ENCODE results near the gene ACACB.

Gene ACACB

DNA sequence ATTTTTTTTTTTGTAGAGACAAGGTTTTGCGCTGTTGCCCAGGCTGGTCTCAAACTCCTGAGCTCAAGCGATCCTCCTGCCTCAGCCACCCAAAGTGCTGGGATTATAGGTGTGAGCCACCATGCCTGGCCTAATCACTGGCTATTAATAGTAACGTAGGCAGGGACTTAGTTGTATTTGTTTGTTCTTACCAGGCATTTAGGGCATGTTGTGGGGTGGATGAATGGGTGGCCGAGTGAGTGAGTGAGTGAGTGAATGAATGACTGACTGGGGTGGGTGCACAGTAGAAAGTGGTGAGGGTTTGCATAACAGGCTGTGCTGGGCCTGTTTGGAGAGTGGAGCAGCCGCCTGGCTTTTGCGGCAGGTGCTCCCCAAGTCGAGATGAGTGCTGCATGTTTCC is 105.7 kb downstream of the ACACB start:
- no peak for DNase-seq

DNA sequence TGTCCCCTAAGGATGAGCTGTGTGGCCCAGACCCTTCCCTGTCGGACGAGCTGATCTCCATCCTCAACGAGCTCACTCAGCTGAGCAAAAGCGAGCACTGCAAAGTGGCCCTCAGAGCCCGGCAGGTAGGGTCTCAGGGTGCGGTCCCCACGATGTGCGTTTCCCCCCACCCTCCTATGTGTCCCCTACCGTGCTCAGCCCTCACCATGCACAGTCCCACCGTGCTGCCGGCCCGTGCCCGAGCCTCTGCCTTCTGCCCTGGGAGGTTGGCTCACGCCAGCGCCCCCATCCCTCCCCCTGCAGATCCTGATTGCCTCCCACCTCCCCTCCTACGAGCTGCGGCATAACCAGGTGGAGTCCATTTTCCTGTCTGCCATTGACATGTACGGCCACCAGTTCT is 106.1 kb downstream of the ACACB start:
- DNase-seq, result no peak

DNA sequence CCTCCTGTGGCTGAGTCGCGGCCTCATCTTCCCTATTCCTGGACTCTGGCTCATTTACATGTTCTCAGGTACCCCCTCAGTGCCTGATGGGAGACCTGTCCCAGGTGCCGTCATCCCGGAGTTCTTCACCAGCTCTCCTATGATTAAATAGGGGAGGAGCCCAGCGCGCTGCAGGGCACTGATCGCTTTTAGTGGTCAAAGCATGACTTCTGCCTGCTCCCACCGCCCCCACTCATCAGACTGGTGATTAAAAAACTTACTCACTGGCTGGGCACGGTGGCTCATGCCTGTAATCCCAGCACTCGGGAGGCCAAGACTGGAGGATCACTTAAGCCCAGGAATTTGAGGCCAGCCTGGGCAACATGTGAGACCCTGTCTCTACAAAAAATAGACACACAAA is 106.8 kb downstream of the ACACB start:
- no peak for DNase-seq

DNA sequence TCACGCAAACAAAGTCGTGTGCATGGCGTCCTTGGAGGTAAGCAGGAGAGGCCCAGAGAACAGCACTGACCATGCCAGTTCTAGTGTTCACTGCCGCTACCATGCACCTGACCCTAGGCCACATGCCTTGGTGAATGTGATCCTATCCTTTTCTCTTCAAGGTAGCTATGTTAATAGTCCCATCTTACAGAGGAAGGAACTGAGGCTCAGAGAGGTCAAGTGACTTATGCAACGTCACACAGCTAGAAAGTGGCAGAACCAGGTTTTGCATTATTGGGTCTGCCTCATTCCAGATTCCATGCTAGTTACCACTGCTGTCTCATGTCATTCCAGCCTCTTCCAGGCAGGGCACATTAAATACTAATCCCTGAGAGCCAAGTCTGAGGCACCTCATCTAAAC is 107.5 kb downstream of the ACACB start:
- DNase-seq, result no peak

DNA sequence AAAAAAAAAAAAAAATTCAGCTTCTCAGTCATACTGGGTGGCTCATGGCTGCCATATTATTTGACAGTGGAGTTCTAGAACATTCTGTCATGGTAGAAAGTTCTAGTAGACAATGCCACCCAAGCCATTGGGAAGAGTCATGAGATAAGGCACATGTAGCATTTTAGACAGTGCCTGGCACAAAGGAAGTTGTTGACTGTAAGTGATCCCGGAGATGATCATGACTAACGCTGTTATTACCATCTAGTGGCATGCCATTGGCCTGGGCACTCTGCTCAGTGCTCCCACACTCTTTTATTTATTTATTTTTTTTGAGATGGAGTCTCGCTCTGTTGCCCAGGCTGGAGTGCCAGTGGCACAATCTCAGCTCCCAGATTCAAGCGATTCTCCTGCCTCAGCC is 112.3 kb downstream of the ACACB start:
- no peak for DNase-seq

DNA sequence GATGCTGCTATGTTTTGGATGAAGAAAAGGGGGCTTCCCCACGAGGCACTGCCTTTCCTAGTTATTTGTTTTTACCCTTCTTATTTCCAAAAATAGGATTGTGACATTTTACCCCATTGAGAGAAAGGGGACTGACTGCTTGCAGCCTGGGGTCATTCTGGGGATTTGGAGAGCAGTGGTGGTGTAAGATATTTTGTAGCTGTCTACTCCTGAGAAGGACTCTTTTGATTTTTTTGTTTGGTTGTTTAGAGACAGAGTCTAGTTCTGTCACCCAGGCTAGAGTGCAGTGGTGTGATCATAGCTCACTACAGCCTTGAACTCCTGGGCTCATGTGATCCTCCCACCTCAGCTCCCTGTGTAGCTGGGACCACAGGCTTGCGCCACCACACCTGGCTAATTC is 113.8 kb downstream of the ACACB start:
- DNase-seq, result no peak

DNA sequence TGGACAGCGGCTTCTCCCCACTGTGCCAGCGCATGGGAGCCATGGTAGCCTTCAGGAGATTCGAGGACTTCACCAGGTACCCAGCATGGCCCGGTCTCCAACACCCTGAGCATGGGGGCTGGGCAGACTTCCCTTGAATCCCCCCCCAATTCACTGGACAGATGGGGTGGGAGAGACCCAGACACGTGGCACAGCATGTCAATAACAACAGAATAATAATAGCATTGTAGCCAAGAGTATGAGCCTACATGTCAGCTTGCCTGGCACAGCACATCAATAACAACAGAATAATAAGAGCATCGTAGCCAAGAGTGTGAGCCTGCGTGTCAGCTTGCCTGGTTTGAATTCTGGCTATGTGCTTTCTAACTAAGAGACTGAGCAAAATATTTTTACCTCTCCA is 116.3 kb downstream of the ACACB start:
- no peak for DNase-seq

DNA sequence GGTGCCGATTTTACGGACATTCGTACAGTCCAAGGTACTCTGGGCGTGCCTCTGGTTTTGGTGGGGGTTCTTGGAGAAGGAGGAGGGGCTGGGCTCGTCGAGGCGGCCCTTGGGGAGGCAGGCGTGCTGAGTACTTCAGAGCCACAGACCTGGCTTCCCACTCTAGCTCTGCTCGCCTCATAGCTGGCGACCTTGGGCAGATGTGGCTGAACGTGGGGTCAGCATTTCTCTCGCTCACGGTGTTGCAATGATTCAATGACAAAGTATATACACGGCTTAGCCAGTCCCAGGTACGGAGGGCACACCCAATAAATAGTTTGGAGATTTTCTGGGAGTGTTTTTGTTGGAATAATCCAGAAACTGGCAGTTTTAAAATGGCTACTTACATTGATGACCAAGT is 117.6 kb downstream of the ACACB start:
- no peak for DNase-seq

DNA sequence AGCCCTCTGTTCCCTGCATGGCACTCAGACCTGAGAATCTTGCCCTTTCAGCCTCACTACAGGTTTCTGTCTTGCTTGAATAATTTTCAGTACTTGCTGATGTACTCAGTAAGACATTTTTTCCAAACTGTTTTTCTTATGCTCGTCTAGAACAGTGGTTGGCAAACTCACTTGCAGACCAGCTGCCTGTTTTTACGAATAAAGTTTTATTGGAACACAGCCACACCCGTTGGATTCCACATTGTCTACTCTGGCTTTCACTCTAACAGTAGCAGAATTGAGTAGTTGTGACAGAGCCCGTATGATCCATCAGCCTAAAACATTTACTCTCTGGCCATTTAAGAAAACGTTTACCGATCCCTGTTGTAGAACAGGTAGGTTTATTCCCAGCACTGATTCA is 119.9 kb downstream of the ACACB start:
- no peak for DNase-seq

DNA sequence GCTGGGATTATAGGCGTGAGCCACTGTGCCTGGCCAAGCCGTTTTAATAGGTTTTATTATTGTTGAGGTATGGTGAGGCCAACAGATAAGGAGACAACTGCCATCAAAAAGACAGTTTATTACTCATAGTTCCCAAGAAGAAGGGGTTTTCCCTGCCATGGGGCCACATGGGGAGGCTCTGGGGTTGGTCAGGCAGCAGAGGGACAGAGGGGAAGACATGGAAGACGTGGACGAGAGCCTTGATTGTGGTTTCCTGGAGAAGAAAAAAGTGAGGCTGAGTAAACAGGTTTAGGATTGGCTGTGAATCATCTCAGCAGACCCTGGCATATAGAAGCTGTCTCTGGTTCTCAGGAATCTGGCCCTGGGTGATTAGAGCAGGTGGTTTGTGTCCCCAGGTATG is 122.8 kb downstream of the ACACB start:
- no peak for DNase-seq

DNA sequence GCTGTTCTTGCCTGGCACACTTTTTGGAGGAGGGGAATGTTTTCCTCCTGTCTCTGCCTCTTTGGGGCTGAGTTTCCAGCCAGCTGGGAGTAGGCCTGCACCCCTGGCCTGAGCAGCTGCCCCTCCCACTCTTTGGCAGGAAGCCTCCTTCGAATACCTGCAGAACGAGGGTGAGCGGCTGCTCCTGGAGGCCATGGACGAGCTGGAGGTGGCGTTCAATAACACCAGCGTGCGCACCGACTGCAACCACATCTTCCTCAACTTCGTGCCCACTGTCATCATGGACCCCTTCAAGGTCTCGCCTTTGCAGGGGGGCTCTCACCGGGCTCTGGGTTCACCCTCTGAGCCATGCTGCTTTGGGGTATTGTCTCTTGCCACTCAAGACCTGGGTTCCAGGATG is 123.3 kb downstream of the ACACB start:
- no peak for DNase-seq

DNA sequence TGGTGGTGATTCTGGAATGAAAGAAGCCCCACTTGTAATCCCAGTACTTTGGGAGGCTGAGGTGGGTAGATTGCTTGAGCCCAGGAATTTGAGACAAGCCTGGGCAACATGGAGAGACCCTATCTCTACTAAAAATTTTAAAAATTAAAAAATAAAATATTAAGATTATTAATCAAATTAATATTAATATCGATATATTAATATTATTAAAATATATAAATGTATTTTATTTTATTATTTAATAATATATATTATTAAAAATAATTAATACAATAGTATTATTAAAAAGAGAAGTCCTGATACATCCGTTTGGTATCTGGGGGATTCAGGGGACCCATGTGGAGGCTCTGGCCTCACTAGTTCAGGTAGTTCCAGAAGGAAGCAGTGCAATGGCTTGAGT is 124.0 kb downstream of the ACACB start:
- DNase-seq, result no peak

DNA sequence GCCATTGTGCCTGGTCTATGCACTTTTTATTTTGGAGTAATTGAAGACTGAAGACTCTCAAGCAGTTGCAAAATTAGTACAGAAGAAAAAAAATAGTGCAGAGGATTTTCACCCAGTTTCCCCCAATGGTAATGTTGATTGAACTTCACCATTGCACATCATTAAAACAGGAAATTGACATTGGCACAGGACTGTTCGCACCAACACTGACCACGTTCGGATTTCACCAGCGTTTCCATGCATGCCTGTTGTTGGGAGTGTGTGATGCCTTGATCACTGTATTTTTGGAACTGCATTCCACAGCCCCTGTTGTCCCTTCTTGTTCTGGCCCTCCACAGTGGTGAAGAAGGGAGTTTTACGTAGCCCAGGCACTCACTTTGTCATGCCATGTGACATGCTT is 125.5 kb downstream of the ACACB start:
- no peak for DNase-seq

DNA sequence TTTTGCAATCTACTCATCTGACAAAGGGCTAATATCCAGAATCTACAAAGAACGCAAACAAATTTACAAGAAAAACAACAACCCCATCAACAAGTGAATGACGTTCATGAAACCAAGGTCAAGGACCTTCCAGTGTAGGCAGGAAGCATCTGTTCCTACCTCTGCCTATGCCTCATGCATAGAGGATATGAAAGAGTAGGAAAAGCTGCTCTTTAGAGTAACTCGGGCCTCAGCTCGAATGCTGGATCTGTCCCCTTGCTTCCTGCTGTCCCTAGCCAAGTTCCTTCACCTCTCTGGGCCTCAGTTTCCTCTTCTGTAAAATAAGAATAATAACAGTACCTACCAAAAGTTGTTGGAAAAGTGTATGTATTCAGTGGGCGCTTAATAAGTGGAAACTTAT is 127.7 kb downstream of the ACACB start:
- no peak for DNase-seq

DNA sequence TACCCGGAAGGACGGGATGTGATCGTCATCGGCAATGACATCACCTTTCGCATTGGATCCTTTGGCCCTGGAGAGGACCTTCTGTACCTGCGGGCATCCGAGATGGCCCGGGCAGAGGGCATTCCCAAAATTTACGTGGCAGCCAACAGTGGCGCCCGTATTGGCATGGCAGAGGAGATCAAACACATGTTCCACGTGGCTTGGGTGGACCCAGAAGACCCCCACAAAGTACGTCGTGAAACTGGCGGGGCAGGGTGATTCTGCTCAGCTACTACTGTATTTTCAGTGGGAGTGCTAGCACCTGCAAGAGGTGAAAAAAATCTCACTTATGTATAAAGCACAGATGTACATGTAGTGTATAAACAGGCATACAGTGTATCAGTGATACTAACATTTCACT is 129.8 kb downstream of the ACACB start:
- DNase-seq, result no peak

DNA sequence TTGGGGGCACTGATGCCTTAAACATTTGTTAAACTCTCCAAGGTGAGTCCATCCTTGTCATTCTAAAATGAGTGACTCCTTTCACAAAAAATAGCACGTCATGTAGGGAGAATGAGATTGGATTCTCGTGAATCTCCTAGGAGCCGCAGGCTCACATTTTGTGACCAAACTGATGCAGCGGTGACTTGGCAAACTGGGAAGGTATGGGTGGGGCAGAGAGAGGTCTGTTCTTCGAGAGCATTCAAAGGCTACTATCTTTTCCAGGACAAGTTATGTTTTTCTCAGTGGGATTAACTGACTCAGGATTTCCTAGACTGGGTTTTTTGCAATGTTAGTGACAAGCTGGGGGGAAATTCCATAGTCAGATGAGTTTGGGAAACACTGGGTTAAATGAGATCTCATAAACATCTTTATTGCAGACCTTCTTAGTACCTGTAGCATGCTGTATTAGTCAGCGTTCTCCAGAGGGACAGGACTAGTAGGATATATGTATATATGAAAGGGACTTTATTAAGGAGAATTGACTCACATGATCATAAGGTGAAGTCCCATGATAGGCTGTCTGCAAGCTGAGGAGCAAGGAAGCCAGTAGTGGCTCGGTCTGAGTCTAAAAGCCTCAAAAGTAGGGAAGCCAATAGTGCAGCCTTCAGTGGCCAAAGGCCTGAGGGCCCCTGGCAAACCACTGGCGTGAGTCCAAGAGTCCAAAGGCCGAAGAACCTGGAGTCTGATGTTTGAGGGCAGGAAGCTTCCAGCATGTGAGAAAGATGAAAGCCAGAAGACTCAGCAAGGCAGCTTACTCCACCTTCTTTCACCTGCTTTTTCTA is 131.7 kb downstream of the ACACB start:
- no peak for DNase-seq

DNA sequence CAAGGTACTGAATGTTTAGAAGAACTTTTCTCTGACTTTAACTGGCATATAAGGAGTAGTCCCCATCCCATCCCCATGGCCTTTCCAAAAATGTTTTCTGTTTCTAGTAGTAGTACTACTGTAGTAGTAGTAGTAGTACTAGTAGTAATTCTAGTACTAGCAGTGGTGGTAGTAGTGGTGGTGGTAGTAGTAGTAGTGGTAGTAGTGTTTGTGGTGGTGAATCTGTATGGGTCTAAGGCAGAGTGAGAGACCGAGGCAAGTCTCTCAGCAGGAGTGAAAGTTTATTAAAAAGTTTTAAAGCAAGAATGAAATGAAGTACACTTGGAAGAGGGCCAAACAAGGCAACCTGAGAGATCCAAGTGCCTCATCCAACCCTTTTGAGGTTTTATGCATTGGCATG is 134.1 kb downstream of the ACACB start:
- DNase-seq, result no peak

DNA sequence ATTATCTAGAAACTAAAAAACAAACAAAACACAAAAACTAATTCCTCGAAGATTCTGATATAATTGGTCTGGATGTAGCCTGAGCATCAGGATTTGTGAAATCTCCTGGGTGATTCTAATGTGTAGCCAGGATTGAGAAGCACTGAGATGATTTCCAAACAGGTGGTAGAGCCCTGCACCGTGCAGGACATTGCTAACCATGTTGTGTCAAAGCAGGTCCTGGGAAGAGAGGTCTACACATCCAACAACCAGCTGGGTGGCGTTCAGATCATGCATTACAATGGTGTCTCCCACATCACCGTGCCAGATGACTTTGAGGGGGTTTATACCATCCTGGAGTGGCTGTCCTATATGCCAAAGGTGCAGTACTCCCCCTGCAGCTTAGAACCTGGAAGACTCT is 136.4 kb downstream of the ACACB start:
- no peak for DNase-seq

DNA sequence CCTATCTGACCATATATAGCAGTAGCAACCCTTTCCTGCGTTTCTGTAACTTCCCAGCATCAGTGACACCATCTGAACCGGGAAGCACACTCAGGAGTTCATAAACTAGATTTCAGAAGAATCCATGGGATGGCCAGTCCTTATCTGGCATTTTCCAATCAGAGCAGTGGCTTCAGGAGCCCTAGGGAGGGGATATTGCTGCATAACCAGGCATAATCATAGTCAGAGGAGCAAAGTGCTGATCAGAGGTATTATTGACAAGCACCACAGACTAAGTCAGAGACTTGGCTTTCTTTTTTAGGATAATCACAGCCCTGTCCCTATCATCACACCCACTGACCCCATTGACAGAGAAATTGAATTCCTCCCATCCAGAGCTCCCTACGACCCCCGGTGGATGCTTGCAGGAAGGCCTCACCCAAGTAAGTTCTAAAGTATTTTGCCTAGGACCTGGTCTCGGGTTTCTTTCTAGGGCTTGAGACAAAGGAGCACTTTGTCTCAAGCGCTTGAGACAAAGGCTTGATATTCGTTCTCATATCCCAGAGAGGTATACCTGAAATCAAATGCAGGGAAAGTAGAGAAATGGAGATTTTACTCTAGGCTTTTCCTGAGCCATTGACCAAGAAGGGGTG is 137.6 kb downstream of the ACACB start:
- DNase-seq, result no peak

DNA sequence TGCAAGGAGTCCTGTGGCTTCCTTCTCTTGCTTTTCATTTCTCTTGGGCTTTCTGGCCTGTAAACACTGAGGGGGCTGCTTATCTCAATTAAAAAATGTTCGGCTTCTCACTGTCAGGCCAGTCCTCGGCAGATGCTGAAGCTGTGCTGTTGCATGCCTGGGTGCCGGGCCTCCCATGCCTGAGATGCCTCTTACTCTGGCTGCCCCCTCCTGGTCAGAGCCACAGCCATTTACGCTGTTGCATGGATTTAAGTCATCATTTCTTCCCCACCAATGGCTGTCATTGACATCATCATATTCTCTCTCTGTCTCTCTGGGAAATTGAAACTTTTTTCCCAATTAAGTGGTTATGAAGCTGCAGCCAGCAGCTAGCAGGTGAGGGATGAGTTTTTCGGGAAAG is 139.0 kb downstream of the ACACB start:
- DNase-seq, result no peak

DNA sequence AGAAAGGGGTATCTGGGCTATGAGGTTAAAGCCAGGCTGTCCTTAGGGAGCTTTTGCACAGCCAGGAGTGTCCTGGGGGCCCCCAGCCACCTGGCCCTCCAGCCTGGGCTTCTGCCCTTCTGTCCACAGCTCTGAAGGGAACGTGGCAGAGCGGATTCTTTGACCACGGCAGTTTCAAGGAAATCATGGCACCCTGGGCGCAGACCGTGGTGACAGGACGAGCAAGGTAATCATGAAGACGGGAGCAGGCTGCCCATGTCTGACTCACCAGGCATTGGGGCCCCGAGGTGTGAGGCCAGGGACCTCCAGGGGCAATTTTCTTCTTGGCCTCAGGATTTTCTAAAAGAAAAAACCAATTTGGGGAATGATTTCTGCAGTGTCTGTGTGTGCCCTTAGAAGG is 139.6 kb downstream of the ACACB start:
- no peak for DNase-seq

DNA sequence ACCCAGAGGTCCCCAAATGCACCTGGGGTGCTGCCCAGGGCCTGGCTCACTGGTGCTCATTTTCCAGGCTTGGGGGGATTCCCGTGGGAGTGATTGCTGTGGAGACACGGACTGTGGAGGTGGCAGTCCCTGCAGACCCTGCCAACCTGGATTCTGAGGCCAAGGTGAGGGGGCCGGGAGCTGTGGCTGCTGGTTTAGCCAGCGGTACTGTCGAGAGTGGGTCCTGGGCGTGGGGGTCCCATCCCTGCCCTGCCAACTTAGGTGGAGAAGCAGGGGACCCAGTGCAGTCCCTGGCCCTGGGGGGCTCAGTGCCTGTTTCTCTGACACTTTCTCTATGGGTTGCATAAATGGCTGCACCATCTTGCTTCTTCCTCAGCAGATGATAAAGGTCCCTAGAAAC is 141.8 kb downstream of the ACACB start:
- DNase-seq, result no peak

DNA sequence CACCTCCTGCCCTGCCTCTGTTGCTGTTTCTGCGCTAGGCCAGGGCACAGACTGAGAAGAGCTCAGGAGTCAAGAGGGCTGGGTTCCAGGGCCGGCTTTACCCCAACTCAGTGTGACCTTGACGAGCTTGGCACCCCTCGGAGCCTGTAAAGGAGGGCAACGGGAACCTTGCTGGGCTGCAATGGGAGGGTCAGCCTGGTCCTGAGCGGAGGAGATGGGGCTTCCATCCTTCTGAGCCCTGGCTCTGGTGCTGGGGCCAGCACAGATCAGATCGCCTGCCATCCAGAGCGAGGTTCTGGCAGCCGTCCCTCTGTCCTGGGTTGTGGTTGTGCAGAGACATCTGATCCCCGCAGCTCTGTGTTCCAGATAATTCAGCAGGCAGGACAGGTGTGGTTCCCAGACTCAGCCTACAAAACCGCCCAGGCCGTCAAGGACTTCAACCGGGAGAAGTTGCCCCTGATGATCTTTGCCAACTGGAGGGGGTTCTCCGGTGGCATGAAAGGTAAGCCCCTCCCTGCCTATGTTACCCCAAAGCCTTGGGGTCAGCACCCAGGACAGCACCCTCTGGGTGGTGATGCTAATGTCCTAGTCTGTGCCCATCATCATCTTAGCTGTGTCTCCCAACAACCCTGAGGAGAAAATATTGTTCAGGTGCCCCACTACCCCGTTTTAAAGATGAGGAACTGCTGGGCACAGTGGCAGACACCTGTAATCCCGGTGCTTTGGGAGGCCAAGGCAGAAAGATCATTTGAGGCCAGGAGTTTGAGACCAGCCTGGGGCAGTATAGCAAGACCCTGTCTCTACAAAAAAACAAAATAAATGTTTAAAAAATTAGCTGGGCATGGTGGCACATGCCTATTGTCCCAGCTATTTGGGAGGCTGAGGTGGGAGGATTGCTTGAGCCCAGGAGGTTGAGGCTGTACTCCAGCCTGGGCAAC is 142.5 kb downstream of the ACACB start:
- no peak for DNase-seq

DNA sequence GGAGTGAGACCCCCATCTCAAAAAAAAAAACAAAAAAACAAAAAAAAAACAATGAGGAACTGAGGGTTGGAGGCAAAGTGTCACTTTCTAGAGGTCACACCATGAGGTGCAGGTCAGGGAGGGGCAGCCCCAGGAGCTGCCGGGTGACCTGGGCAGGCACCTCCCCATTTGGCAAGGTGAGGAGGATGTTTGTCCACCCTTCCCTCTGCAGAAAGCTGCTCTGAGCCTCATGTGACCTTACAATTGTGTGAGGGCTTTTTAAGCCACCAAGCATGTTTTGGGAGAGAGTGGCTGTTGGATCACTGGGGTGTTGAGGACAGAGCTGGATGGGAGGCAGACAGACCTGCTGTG is 143.1 kb downstream of the ACACB start:
- DNase-seq, result no peak
